Fibroblast of the aortic adventitia (primary cell): ENCODE measurements around the gene MIEF1. TPM values are rescaled to one million over a fixed set of nuclear protein-coding genes. Genes with fewer than 3 reads are reported as not detected.

Source experiments
- DNase-seq: peaks from one replicate; pipeline ENCODE4 v3.0.0-alpha.2; 2010; ENCODE audit warnings: low read depth
- H3K4me3 ChIP-seq: 2 replicates; pipeline ENCODE4 v1.5.1; 2011; ENCODE audit warnings: low read depth, mild to moderate bottlenecking, control low read depth, low read length, moderate library complexity
- CTCF ChIP-seq: IDR thresholded peaks from 2 replicates; pipeline ENCODE4 v1.5.1; 2011; ENCODE audit warnings: mild to moderate bottlenecking, low read length, control low read depth, inconsistent platforms; ENCODE audit not compliant: insufficient read depth
- total RNA-seq: library from RNA; depleted of rRNA; stranded (reverse); fragments of >200 nt; gene quantifications from 2 replicates; pipeline ENCODE4 v1.2.3, GENCODE V29; 2012; ENCODE audit warnings: low replicate concordance

MIEF1 gene
- total RNA-seq, 1 donor: 27.7 TPM

- TF ChIP-seq CTCF: no peak
- DNase-seq: no peak
- no peak overlapping the region for H3K4me3 ChIP-seq
Observed at GRCh38 chr22:39470451-39471291, 31.4 kb upstream of the MIEF1 start.

- H3K4me3 ChIP-seq: no peak overlapping the region
- peak; percentile 69 for DNase-seq
- no peak for TF ChIP-seq CTCF
Observed at GRCh38 chr22:39471381-39472141, 30.5 kb upstream of the MIEF1 start.

GRCh38 chr22:39472570-39473556, 29.2 kb upstream of the MIEF1 start:
- no peak for DNase-seq
- no peak for TF ChIP-seq CTCF
- no peak overlapping the region for H3K4me3 ChIP-seq

GRCh38 chr22:39473851-39474250, 28.2 kb upstream of the MIEF1 start:
- no peak overlapping the region for H3K4me3 ChIP-seq
- DNase-seq: no peak
- TF ChIP-seq CTCF: no peak

GRCh38 chr22:39474351-39475111, 27.6 kb upstream of the MIEF1 start:
- no peak for TF ChIP-seq CTCF
- H3K4me3 ChIP-seq: no peak overlapping the region
- peak; percentile 20 for DNase-seq
